ENCODE results near the gene ZSCAN10.
"Not testable (repeated sequence)": the region's sequence is repeated elsewhere in the genome, so short reads cannot be mapped to it uniquely, and the experiment has no call there.

ZSCAN10 gene

GRCh38 chr16:3098459-3099394 is at the start of gene ZSCAN10:
Gene ZSCAN10, minus strand, starts transcription at chr16:3099294. Its CDS starts 6,357 bp downstream, at chr16:3092937.
- no peak for DNase-seq (ENCODE audit: low read depth in 2 of 2)

- no peak for DNase-seq (ENCODE audit: low read depth in 2 of 2)
Measured at GRCh38 chr16:3148256-3149192, 49.4 kb upstream of the ZSCAN10 start.

DNA sequence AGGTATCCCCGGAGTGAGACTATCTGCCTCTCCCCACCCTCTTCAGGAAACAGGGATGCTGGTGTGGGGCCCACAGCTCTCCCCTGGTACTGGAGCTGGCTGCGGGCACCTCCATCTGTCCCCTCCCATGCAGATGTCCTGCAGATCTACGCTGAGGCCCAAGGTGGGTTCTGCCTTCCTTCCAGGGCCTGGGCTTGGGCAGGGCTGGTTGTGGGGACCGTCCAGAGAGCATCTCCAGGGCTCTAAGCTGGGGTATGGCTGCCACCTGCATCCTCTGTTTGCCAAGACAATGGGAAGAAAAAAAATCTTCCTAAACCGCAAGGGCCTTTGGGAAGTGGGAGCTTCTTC is 48.6 kb upstream of the ZSCAN10 start:
- DNase-seq (ENCODE audit: low read depth in 2 of 2): no peak

GRCh38 chr16:3147046-3147756 is 48.1 kb upstream of the ZSCAN10 start:
- DNase-seq (ENCODE audit: low read depth in 2 of 2): no peak

GRCh38 chr16:3145660-3146059 is 46.6 kb upstream of the ZSCAN10 start:
- DNase-seq (ENCODE audit: low read depth in 2 of 2): no peak

- no peak for DNase-seq (ENCODE audit: low read depth in 2 of 2)
Measured at GRCh38 chr16:3145151-3145550, 46.1 kb upstream of the ZSCAN10 start.

- no peak for DNase-seq (ENCODE audit: low read depth in 2 of 2)
Measured at GRCh38 chr16:3144321-3144983, 45.4 kb upstream of the ZSCAN10 start.

DNA sequence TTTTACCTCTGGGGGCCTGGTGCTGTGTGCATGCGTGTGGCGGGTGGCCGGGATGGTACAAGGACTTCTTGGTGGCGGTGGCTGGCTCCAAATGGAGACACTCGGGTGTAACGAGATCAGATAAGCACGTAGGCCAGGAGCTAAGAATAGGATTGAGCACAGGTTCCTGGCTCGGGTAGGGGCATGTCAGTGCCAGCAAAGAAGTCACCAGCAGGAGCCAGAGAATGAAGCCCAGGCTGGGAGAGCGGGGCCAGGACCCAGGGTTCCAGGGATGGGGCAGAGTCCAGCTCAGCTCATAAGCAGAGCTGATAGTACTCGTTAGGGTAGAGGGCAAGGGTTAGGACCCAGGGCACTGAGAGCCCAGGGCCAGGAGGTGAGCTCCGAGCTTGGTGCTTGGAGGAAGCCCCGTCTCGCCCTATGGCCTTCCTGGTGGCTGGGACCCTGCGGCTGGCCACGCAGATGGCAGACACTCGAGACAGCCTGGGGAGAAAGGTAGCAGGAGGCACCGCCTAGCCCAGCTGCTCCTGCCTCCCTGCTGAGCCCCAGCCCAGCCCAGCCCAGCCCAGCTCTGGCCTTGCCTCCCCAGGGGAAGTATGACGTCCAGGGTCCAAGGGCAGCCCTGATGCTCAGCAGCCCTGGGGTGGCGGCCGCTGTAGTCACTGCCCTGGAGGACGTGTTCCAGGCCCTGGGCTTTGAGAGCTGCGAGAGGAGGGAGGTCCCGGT is 44.7 kb upstream of the ZSCAN10 start:
- DNase-seq (ENCODE audit: low read depth in 2 of 2): no peak

- no peak for DNase-seq (ENCODE audit: low read depth in 2 of 2)
Measured at GRCh38 chr16:3143189-3143588, 44.1 kb upstream of the ZSCAN10 start.

DNA sequence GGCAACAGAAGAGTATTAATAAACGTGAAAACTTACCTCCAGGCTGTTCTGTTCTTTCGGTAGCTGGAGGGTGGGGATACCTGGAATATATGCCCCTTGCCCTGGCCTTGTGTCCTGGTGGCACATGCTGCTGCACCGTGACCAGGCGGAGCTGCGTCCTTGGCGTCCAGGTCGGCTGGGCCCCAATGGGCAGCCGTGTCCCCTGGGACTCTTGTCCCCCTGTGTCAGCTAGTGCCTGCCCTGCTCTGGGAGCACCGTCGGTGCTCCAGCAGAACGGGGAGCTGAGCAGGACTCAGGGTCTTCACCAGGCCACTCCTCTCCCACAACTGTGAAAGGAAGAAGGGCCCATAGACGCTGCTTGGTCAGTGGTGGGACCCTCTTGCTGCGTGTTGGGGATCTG is 43.7 kb upstream of the ZSCAN10 start:
- no peak for DNase-seq (ENCODE audit: low read depth in 2 of 2)

DNA sequence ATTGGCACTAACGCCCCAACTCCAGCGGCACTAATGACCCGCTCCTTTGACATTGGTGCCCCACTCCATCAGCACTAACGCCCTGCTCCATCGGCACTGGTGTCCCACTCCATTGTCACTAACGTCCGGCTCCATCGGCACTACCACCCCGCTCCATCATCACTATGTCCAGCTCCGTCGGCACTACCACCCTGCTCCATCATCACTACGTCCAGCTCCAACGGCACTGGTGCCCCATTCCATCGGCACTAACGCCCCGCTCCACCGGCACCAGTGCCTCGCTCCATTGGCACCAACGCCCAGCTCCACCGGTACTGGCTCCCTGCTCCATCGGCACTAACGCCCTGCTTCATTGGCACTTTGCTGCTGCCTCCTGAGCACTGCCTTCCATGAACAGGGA is 43.2 kb upstream of the ZSCAN10 start:
- DNase-seq (ENCODE audit: low read depth in 2 of 2): no peak

DNA sequence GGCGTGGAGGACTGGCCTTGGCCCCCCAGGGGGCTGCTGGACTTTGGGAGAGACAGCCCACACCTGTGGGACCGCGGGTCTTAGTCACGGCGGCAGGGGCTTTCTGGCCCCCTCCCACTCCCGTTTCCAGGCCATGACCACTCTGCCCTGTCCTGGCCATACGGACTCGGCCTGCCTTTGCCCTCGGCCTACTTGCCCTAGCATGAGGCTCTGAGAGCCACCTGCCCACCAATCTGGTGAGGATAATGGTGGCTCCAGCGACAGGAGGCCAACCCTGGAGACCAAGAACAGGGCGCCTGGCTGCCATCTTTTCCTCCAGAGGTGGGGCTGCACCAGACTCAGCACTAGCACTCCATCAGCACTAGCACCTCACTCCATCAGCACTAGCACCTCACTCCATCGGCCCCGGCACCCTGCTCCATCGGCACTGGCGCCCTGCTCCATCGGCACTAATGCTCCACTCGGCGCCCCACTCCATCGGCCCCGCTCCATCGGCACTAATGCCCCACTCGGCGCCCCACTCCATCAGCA is 42.8 kb upstream of the ZSCAN10 start:
- DNase-seq (ENCODE audit: low read depth in 2 of 2): no peak

- no peak for DNase-seq (ENCODE audit: low read depth in 2 of 2)
Measured at GRCh38 chr16:3140603-3141427, 41.7 kb upstream of the ZSCAN10 start.

GRCh38 chr16:3139561-3139960 is 40.5 kb upstream of the ZSCAN10 start:
- DNase-seq (ENCODE audit: low read depth in 2 of 2): not testable (repeated sequence)

- DNase-seq (ENCODE audit: low read depth in 2 of 2): no peak
Measured at GRCh38 chr16:3138823-3139426, 39.8 kb upstream of the ZSCAN10 start.

- no peak for DNase-seq (ENCODE audit: low read depth in 2 of 2)
Measured at GRCh38 chr16:3138342-3138741, 39.2 kb upstream of the ZSCAN10 start.

- DNase-seq (ENCODE audit: low read depth in 2 of 2): no peak
Measured at GRCh38 chr16:3137267-3137666, 38.2 kb upstream of the ZSCAN10 start.

GRCh38 chr16:3135126-3135715 is 36.1 kb upstream of the ZSCAN10 start:
- no peak for DNase-seq (ENCODE audit: low read depth in 2 of 2)
